Uterus (tissue), 4 donors: Measurements from ENCODE around the gene CLIP2. TPM values are rescaled to one million over a fixed set of nuclear protein-coding genes. Genes with fewer than 3 reads are reported as not detected.
"Not testable (repeated sequence)": the region's sequence is repeated elsewhere in the genome, so short reads cannot be mapped to it uniquely, and the experiment has no call there.

Experiments
- DNase-seq, 2 donors: peaks; one replicate each; pipeline ENCODE4 v3.0.0-alpha.2; 2019 to 2020
- H3K27ac ChIP-seq, 2 donors: fragments of 200-600 bp; sonication (generic); 1 replicate in 1 of 2; 2 replicates in 1 of 2; pipeline ENCODE4 v1.5.1; 2016 to 2018
- H3K27me3 ChIP-seq, 2 donors: fragments of 200-600 bp; sonication (generic); one replicate each; pipeline ENCODE4 v1.5.1; 2018 to 2019; ENCODE audit warnings: control low read depth in 1 of 2
- H3K36me3 ChIP-seq, 2 donors: fragments of 200-600 bp; sonication (generic); one replicate each; pipeline ENCODE4 v1.5.1; 2019; ENCODE audit warnings: control low read depth in 1 of 2
- H3K4me1 ChIP-seq, 2 donors: fragments of 200-600 bp; sonication (generic); one replicate each; pipeline ENCODE4 v1.5.1; 2018 to 2019; ENCODE audit warnings: control low read depth in 1 of 2
- H3K4me3 ChIP-seq, 2 donors: fragments of 200-600 bp; sonication (generic); 1 replicate in 1 of 2; 2 replicates in 1 of 2; pipeline ENCODE4 v1.5.1; 2018 to 2019; ENCODE audit warnings: mild to moderate bottlenecking in 1 of 2
- H3K9me3 ChIP-seq, 2 donors: fragments of 200-600 bp; sonication (generic); one replicate each; pipeline ENCODE4 v1.5.1; 2019; ENCODE audit warnings: control low read depth in 1 of 2
- POLR2A ChIP-seq, 2 donors: fragments of 450-650 bp; IDR thresholded peaks; one replicate each; pipeline ENCODE4 v1.6.1; 2016; ENCODE audit warnings: antibody characterized with exemption in 2 of 2, mild to moderate bottlenecking in 1 of 2, moderate library complexity in 1 of 2
- intact Hi-C: fragments of 100-400 bp; cut with DNase I; formaldehyde crosslinking; loops from one replicate; pipeline ENCODE4 v1.15.1; 2023; ENCODE audit warnings: low total_unique reads
- total RNA-seq, 4 donors: library from RNA; depleted of rRNA in 3 of 4; stranded (reverse); fragments of >200 nt in 3 of 4; gene quantifications; one replicate each; pipeline versions ENCODE4 v1.1.0 to v1.2.4, GENCODE V29; 2014 to 2023
- TF ChIP-seq, protein P1 (sequence below), 4 experiments: fragments of 200-600 bp in 2 of 4; fragments of 450-650 bp in 2 of 4; sonication (generic) in 2 of 4; IDR thresholded peaks; one replicate each; pipeline ENCODE4 v1.5.1; 2016 to 2019; ENCODE audit warnings: antibody characterized with exemption in 4 of 4, mild to moderate bottlenecking in 2 of 4, moderate library complexity in 1 of 4
- donor health status: DM: yes; HTN: yes; CAD: no.

Gene CLIP2
- total RNA-seq, 4 donors from 2014 or later: 20.3 to 41.8 (median 28.4) TPM

DNA sequence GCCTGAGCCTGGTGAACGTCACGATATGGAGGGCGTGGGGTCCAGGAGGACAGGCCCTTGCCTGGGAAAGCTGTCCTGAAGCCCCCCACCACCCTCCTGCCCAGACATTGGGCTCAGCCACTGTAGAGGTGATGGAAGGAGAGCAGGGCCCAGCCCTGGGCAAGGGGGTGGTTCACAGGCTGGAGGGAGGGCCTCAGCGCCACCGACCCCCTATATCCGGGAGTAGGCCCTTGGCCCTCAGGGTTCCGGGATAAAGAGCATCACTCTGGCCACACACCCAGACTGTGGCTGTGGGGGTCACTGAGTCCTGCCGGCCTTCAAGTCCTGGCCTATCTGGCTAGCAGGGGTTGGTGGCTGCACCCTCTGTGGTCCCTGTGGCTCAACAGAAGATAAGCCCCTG lies 109.2 kb downstream of the CLIP2 start:
- Histone ChIP-seq H3K4me1 (no peaks in the 10 kb centered on the region), H3K4me3 (no peak overlapping the region), H3K36me3 (no peaks in the 10 kb centered on the region), H3K9me3 (no peaks in the 10 kb centered on the region), H3K27ac (no peak overlapping the region), H3K27me3 (no peaks in the 10 kb centered on the region)
- intact Hi-C loops: no loop called here
- TF ChIP-seq POLR2A (IDR thresholded peaks at IDR 0.05): no peak
- TF ChIP-seq, protein P1, sequence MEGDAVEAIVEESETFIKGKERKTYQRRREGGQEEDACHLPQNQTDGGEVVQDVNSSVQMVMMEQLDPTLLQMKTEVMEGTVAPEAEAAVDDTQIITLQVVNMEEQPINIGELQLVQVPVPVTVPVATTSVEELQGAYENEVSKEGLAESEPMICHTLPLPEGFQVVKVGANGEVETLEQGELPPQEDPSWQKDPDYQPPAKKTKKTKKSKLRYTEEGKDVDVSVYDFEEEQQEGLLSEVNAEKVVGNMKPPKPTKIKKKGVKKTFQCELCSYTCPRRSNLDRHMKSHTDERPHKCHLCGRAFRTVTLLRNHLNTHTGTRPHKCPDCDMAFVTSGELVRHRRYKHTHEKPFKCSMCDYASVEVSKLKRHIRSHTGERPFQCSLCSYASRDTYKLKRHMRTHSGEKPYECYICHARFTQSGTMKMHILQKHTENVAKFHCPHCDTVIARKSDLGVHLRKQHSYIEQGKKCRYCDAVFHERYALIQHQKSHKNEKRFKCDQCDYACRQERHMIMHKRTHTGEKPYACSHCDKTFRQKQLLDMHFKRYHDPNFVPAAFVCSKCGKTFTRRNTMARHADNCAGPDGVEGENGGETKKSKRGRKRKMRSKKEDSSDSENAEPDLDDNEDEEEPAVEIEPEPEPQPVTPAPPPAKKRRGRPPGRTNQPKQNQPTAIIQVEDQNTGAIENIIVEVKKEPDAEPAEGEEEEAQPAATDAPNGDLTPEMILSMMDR (IDR thresholded peaks at IDR 0.05): no peak
- no peak for DNase-seq

DNA sequence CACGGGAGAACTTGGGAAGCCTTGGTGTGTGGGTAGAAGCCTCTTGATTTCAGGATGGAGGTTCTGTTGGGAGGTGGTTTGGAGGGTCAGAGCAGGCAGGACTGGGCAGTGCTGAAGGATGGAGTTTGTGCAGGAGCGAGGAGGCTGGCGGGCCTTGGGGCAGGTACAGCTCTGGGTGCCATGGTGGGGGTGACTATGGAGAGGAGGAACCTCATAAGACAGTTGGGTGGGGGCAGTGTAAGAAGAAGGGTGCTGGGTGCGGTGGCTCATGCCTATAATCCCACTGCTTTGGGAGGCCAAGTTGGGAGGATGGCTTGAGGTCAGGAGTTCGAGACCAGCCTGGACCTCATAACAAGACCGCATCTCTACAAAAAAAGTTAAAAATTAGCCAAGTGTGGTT lies 109.8 kb downstream of the CLIP2 start:
- H3K27me3 ChIP-seq: no peaks in the 10 kb centered on the region
- intact Hi-C loops: no loop called here
- H3K4me3 ChIP-seq: no peak overlapping the region
- H3K4me1 ChIP-seq: no peaks in the 10 kb centered on the region
- TF ChIP-seq POLR2A (IDR thresholded peaks at IDR 0.05): no peak
- TF ChIP-seq, protein P1 (IDR thresholded peaks at IDR 0.05): no peak
- DNase-seq: no peak
- H3K9me3 ChIP-seq: no peaks in the 10 kb centered on the region
- H3K36me3 ChIP-seq: no peaks in the 10 kb centered on the region
- H3K27ac ChIP-seq: no peak overlapping the region

DNA sequence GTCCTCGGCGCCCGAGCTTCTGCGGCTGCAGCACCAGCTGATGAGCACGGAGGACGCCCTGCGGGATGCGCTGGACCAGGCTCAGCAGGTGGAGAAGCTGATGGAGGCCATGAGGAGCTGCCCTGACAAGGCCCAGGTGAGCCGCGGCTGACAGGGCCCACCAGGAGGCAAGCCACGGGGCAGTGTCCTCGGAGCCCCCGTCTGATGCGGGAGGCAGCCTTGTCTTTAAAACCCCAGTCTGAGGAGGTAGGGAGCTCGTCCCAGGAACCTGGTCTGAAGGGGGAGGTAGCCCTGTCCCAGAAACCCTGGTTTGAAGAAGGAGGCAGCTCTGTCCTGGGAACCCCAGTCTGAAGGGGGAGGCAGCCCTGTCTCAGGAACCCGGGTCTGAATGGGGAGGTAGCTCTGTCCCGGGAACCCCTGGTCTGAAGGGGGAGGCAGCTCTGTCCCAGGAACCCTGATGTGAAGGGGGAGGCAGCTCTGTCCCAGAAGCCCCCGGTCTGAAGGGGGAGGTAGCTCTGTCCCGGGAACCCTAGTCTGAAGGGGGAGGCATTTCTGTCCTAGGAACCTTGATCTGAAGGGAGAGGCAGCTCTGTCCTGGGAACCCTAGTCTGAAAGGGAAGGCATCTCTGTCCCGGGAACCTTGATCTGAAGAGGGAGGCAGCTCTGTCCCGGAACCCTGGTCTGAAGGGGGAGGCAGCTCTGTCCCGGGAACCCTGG lies 111.4 kb downstream of the CLIP2 start:
- no peaks in the 10 kb centered on the region for H3K36me3 ChIP-seq

DNA sequence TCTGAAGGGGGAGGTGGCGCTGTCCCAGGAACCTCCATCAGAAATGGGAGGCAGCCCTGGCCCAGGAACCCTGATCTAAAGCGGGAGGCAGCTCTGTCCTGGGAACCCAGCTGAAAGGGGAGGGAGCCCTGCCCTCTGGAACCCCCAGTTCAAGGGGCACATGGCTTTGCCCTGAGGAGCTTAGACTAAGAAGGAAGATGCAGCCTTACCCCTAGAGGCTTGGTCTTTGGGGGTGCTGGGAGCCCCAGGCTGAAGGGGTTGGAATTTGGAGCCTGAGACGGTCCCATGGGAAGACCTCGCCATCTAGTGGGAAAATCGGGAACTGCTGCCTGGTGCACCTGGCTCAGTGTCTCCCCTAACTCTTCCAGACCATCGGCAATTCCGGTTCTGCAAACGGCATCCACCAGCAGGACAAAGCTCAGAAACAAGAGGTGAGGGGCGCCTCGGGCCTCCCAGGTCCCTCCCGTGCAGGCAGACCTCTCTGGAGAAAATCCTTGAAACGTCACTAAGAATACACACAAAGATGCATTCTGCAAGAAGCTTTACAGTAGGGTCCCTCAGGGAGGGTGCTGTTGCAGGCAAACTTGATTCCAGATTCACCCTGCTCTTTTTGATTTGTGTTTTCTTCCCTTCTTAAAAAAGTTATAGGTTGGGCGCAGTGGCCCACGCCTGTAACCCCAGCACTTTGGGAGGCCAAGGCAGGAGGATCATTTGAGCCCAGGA lies 112.1 kb downstream of the CLIP2 start:
- no peak overlapping the region for H3K4me3 ChIP-seq
- H3K27me3 ChIP-seq: no peaks in the 10 kb centered on the region
- no peak for TF ChIP-seq POLR2A (IDR thresholded peaks at IDR 0.05)
- TF ChIP-seq, protein P1 (IDR thresholded peaks at IDR 0.05): peak; percentile 92 to 98 (median 94)
- intact Hi-C loops: loop anchor here (2.0 kb wide), 1 partner anchor 194 kb away; no protein-coding TSS in a partner anchor
- H3K36me3 ChIP-seq: no peaks in the 10 kb centered on the region
- DNase-seq: peak; percentile 64 to 74
- no peaks in the 10 kb centered on the region for H3K4me1 ChIP-seq
- no peaks in the 10 kb centered on the region for H3K9me3 ChIP-seq
- H3K27ac ChIP-seq: no peak overlapping the region

More for the DNA sequence above, 111.4 kb downstream of the CLIP2 start:
- no peak for DNase-seq
- Histone ChIP-seq H3K4me3 (no peak overlapping the region), H3K27ac (no peak overlapping the region), H3K9me3 (no peaks in the 10 kb centered on the region), H3K4me1 (no peaks in the 10 kb centered on the region), H3K27me3 (no peaks in the 10 kb centered on the region)
- TF ChIP-seq, protein P1 (IDR thresholded peaks at IDR 0.05): no peak
- intact Hi-C loops: loop anchor here (2.0 kb wide), 1 partner anchor 194 kb away; no protein-coding TSS in a partner anchor

DNA sequence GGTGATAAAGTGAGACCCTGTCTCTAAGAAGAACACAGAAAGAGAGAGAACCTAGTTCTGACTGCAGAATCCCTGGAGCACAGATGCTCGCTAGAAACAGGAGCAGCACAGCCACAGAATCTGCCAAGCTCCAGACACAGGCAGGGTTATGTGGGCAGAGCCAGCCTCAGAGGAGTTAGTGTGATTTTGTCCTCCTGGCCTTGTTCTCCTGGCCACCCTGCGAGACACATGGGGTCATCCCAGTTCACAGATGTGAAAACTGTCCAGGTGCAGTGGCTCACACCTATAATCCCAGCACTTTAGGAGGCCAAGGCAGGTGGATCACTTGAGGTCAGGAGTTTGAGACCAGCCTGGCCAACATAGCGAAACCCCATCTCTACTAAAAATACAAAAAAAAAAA lies 113.5 kb downstream of the CLIP2 start:
- H3K9me3 ChIP-seq, intact Hi-C loops, H3K36me3 ChIP-seq, H3K4me1 ChIP-seq, H3K27ac ChIP-seq, H3K4me3 ChIP-seq, DNase-seq, H3K27me3 ChIP-seq: not testable (repeated sequence)
